Non-pigmented ciliary epithelial cell (primary cell): Measurements from ENCODE around the gene SDK1.

Source experiments
- DNase-seq: peaks from one replicate; pipeline ENCODE4 v3.0.0-alpha.2; 2010; ENCODE audit warnings: low read depth

Gene SDK1

GRCh38 chr7:3880228-3880987 lies 579.4 kb downstream of the SDK1 start:
- peak; percentile 2 for DNase-seq

- no peak for DNase-seq
Observed at GRCh38 chr7:3882782-3883181, 581.7 kb downstream of the SDK1 start.

DNA sequence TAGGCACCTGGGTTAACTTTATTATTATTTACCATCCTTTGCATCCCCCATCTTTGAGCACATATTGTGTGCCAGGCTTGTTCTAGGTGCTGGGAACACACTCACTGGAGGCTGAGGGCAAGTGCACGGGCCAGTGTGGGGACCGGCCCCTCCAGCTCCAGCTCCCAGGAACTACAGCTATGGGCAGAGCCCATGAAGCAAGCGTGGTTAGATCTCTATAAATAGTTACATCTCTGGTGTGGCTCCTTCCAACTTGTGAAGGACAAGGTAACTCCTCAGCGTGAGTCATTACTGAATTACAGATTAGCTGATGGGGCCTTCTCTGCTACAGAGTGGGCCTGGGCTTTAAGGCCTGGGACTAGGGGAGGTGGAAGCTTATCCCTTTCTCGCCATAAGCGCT lies 583.5 kb downstream of the SDK1 start:
- no peak for DNase-seq

- no peak for DNase-seq
Observed at GRCh38 chr7:3887096-3887690, 586.1 kb downstream of the SDK1 start.

- no peak for DNase-seq
Observed at GRCh38 chr7:3888096-3888495, 587.0 kb downstream of the SDK1 start.

DNA sequence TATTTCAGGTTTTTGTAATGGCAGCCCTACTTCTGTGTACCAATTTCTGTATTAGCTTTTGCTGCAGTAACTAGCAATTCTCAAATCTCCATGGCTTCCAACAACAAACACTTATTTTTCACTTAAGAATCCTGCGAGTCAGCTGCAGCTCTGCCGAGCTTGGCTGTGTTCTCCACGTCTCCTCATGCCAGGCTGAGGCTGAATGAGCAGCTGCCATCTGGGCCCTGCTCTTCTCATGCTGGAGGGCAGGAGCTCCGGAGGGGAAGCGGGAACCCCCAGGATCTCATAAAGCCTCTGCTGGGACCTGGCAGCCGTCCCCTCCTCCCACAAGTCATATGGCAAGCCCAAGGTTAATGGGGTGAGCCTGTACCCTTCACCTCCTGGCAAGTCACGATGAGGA lies 591.1 kb downstream of the SDK1 start:
- DNase-seq, result no peak

DNA sequence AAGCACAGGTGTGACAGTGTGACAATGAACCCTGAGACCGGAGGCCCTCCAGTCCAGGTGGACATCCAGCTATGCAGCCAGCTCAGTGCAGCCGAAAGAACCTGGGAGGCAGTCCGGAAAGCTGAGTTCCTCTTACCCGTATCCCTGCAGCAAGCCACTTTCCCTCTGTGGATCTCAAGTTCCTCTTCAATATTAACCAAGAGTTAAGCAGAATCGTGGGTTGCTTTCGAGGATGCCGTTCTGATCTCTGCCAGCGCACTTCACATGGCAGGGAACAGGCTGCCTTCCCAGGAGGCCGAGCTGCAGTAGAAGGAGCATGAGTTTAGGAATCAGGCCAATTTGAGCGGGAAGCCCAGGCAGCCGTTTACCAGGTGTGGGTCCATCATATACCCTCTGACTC lies 591.6 kb downstream of the SDK1 start:
- DNase-seq, result no peak

DNA sequence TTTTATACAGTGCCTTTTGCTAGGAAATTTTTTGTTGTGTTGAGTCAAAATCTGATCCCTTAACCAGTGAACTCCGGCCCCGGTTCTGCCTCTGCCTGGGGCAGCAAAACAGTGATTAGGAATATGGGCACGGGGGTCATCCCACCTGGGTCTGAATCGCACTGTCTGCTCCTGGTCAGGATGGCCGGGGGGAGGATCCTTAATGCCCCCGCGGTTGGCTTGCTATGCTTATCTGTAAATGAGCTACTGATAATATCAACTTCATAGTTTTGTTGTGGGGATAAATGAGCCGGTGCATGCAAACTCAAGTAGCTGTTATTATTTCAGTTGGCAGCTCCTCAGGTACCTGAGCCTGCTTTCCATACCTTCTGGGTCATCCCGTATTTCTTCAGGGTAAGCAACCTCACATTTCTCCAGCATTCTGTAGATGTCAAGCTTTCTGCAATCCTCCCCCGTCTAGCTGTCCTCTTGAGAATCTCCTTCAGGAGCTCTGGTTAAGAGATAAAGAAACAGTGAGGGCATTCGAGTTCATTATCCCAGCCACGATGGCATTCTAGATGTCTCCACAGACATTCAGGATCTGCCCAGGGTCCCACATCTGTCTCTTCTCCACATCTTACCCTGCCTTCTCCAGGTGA lies 592.2 kb downstream of the SDK1 start:
- no peak for DNase-seq

- DNase-seq, result no peak
Observed at GRCh38 chr7:3893789-3894153, 592.7 kb downstream of the SDK1 start.

GRCh38 chr7:3895341-3896116 lies 594.5 kb downstream of the SDK1 start:
- no peak for DNase-seq

GRCh38 chr7:3896169-3896765 lies 595.2 kb downstream of the SDK1 start:
- DNase-seq, result no peak

GRCh38 chr7:3897430-3898372 lies 596.6 kb downstream of the SDK1 start:
- DNase-seq, result no peak

GRCh38 chr7:3899559-3899991 lies 598.5 kb downstream of the SDK1 start:
- DNase-seq, result no peak

DNA sequence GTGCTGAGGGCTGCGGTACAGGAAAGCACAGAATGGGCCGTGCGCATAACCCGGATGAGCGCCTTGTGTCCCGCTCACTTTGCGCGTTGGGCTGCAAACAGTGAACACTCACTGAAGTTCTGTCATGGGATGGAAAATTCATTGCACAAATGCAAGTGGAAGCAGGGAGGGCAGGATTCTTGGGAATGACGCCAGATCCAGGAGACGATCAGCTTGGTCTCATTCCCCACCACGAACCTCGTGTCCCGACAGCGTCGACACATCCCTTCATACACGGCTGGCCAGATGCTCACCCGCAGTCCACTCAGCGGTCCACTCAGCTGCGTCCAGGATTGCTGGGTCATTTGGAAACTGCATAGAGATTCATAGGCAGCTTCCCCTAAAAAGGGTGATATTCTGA lies 607.1 kb downstream of the SDK1 start:
- DNase-seq, result no peak

GRCh38 chr7:3909128-3909527 lies 608.1 kb downstream of the SDK1 start:
- DNase-seq, result no peak

GRCh38 chr7:3910054-3910453 lies 609.0 kb downstream of the SDK1 start:
- DNase-seq, result no peak

DNA sequence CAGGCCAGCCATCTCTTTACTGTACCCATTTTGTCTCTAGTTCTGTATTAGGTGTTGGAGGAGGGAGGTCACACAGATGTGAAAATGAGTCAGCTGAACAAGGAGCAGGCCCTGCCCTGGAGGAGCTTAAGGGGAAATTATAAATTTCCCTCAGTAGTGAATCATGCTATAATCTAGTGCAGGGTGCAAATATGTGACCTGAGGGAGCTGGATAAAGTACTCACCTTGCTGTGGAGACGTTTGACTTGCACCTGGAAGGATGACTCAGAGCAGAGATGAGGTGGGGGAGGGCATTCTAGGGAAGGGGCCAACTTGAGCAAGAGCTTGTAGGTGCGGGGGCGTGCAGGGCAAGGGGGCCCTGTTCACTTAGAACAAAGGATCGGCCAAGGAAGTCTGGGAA lies 610.6 kb downstream of the SDK1 start:
- no peak for DNase-seq

- DNase-seq, result no peak
Observed at GRCh38 chr7:3912291-3912690, 611.2 kb downstream of the SDK1 start.

GRCh38 chr7:3914051-3914775 lies 613.2 kb downstream of the SDK1 start:
- no peak for DNase-seq

DNA sequence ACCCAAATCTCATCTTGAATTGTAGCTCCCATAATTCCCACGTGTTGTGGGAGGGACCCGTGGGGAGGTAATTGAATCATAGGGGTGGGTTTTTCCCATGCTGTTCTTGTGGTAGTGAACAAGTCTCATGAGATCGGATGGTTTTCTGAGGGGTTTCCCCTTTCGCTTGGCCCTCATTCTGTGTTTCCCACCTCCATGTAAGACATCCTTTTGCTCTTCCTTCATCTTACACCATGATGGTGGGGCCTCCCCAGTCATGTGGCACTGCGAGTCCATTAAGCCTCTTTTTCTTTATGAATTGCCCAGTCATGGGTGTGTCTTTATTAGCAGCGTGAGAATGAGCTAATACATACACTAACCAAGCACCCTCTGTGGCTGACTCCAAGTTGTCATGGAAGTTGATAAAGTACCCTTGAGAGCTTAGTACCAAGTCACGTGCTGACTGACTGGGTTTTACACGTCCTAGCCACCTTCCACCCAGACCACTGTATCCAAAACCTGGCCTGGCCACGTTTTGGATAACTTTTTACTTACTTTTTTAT lies 614.4 kb downstream of the SDK1 start:
- DNase-seq, result no peak
